Islet precursor cell (in vitro differentiated cells): ENCODE results near the gene CTIF.

Experiments
- DNase-seq: peaks from one replicate; pipeline ENCODE4 v3.0.0-alpha.2; 2018

Gene CTIF

GRCh38 chr18:48780201-48780912 lies 241.5 kb downstream of the CTIF start:
- no peak for DNase-seq

- DNase-seq, result no peak
Measured at GRCh38 chr18:48780913-48781162, 242.0 kb downstream of the CTIF start.

DNA sequence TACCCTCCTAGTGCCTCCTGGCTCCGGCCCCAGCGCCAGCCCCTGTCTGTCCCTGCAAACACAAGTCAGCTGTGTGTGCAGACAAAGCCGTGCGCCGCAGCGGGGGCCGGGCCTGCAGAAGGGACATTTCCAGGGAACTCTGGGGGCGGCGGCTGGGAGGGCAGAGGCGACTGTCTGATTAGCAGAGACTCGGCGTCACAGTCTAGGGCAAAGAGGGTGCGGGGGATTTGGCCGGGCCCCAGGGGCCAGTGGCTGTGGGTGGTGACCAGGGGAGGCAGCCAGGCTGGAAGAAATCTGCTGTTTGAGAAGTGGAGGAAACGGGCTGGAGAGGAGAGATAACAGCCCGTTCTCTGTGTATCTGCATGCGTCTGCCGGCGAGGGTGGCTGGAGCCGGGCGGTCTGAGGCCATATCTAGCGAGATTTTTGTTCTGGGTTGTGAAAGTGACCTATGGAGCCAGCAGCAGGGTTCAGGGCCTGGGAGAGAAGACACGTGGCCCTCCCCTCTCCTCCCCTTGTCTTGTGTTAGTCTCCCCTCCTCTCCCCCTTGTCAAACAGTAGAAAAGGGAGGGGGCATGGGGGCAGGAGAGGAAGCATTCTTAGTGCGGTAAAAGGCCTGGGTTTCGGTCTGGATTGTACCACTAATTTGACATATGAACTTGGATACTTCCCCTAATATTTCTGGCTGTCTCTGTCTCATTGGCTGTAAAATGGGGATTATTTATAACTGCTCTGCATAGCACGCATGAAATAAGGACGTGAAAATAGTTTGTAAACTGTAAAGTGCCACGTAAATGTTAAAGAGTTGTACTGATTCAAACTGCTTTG lies 242.5 kb downstream of the CTIF start:
- DNase-seq, result peak; percentile 90

GRCh38 chr18:48781988-48782363 lies 243.1 kb downstream of the CTIF start:
- no peak for DNase-seq

DNA sequence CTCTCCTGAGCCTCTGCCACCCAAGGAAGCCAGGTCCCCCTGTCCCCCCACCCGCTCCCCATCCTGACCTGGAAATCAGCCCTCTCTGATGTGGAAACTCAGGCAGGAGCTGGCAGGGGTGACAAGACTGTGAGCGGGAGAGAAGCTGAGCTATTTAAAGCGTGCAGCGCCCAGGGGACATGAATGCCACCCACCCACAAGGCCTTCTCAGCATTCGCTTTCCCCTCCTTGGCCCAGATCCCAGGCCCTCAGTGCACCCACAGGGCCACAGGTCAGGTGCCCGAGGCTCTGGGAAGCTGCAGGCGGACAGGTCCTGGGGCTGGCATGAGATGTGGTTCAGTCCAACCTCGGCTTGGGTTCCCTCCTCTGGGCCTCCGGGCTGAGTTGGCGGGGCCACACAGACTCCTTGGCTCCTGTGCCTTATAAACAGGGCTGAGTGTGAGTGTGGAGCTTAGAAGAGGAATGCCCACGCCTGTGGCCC lies 243.6 kb downstream of the CTIF start:
- no peak for DNase-seq

DNA sequence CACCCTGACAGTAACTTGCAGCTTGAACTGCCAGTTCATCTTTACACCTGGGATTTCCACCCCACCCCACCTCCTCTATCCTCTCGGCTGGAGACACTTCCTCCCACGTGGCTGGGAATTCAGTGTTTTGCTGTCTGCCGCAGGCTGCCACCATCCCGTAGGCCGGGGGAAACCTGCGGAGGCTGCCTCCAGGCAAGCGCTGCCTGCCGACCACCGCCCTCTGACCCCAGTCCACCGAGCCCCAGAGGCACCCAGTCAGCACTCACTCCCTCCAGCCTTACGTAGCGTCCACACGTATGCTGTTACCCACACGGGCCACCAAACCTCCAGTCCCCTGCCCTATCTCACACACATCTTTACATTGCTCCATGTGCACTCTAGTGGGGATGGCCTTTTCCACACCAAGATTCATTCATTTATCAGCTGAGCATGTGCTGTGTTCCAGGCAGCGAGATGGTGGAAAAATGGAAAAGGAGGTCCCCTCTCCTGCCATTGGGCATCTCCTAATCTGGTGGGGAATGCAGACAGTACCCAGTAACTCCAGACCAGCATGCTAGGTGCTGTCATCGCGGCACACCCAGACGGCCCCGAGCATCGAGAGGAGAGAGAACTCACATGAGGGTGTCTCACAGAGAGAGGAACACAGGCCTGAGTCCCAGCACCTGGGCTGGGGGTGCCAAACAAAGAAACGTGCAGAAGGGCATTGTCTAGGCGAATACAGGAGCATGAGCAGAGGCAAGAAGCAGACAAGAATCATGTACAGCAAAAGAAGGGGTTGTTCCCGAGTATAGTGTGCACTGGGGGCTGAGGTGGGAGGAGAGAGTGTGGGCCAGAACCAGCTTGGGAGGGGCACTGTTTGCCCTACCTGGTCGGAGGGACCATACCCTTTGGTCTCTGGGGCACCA lies 245.0 kb downstream of the CTIF start:
- no peak for DNase-seq

DNA sequence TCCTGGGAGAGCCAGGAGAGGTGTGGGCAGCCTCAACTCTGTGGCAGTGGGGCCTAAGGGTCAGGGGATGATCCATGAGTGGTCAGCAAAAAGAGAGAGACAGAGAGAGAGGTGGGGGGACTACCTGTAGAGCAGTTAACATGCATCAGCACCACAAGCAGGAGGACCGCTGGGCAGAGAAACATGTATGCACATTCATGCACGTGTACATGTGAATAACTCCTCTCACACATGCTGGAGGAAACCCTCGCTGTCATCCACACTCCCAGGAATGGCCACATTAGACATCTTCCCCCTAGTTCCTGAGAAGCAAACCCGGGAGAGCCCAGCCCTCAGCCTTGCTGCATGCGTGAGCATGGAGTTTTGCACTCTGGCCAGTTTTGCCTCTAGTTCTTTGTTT lies 245.8 kb downstream of the CTIF start:
- DNase-seq, result no peak

DNA sequence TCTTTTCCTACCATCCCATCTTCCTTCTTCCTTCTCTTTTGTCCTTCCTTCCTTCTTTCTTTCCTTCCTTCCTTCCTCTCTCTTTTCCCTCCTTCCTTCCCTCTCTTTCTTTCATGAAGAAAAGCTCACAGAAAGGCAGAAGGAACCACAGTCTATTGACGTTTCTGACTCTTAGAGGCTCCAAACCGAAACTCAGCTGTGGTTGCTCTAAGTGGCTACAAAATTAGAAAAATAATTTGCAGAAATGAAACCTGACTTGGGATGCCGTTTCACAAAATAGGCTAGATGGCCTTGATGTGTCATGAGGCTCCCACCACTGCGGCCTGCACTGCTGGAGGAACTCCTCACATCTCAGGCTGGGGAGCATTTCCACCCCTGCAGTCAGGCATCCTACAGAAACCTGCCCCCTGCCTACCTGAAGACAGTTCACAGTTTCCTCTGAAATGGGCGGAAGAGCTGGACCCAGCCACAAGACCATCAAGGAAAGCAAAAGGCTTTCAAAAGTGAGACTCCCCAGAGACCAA lies 246.3 kb downstream of the CTIF start:
- DNase-seq, result no peak

DNA sequence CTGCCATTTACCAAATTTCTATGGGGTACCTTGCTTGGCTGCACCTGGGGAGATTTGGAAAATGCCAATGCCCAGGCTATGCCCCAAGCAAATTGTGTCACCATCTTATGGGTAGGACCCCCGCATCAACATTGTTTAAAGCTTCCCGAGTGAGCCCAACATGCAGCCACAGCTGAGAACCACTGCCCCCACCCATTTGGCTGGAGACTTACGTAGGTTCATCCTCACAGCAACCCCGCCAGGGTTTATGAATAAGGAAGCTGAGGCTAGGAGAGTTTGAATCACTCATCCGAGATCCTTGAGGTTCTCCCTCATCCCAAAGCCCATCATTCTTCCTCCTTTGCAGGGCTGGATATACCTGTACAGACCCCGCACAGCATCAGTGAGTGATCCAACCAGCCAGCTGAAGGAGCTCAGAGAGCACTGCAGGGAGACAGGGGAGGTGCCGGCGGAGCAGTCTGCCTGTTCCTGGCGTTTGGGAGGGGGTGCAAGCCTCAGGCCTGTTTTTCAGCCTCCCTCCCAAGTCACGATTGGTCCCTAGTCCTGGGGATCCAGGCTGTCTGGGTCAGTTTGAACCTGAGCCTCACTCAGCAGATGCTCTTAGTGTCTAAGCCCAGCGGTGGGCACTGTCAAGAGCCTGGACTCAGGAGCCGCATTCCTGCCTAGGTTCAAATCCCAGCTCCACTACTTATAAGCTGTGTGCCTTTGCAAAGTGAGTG lies 247.1 kb downstream of the CTIF start:
- peak; percentile 49 for DNase-seq

- DNase-seq, result peak; percentile 48
Measured at GRCh38 chr18:48786455-48787202, 247.8 kb downstream of the CTIF start.

DNA sequence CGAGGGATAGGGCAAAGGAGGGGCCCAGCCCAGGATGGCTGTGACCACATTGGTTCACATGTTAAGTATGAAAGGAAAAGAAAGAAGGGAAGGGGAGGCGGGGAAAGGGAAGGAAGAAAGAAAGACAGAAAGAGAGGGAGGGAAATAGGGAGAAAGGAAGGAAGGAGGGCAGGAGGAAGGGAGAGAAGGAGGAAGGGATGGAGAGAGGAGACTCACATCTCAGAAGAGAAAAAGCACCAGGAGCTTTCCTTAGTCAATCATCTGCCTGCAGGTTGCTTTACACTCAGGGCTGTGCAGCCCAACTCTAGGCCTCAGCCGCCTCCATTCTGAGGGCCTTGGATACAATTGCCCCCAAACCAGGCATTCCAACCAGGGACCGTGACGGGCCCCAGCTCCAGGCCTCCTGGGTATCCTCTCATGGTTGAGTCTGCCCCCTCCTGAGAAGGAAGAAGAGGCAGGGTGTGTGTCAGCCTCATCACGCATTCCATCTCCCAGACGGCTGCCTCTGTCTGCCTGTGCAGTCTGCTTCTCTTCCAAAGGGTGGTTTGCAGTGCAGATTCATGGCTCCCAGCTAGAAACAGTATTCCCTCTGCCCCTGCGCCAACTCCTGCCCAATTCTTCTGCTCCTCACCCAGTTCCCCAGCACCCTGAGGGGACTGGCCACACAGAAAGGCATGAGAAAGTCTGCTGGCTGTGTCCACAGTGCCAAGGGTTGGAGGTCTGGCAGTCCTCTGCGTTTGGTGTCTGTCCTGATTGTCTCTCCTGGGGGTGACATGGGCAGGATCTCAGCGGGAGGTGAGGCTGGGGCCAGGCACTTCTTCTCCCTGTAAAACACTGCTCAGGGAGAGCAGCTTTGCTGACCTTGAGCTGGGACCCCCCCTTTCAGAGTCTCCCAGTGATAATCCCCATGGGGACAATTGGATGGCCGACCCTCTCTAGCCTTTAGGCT lies 248.6 kb downstream of the CTIF start:
- DNase-seq, result peak; percentile 89

GRCh38 chr18:48788373-48788772 lies 249.5 kb downstream of the CTIF start:
- peak; percentile 84 for DNase-seq

DNA sequence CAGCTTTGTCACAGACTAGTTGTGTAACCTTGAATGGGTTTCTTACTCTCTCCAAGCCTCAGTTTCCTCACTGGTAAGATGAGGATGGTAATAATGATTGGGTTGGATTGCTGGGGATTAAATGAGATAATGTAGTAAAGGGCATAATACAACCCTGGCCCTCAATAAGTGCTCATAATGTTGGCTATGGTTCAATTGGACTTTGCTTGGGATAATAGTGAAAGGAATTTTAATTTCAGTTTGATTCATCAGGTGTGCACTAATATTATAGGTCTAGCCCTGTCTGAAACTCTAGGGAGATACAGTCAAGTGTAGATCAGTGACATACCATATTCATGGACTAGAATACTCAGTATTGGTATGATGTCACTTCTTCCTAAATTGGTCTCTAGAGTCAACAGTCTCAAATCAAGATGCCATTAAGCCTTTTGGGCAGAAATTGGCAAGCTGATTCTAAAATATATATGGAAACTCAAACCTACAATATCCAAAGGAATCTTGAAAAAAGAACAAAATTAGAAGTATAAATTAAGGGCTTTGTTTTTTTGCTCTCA lies 250.5 kb downstream of the CTIF start:
- no peak for DNase-seq

GRCh38 chr18:48790226-48790863 lies 251.5 kb downstream of the CTIF start:
- DNase-seq, result peak; percentile 43

- peak; percentile 73 for DNase-seq
Measured at GRCh38 chr18:48790869-48791635, 252.2 kb downstream of the CTIF start.

DNA sequence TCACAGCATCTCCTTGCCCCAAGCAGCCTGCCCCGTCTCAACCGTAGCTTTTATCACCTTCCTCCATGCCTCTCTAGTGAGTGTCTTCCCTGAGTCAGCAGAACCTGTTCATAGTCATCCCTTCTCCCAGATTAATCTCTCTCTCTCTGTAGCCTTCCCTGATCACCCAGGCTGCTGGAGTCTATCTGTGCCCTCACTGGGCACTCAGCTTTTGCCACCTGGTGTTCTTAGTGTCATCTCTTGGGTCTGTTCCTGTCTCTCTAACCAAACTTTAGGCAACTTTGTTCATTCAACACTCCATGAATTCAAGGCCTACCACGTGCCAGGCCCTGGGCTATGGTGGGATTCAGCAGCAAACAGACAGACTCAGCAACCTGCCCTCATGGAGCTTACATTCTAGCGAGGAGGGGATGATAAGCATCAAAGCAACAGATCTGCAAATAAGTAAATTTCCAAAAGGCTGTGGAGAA lies 252.8 kb downstream of the CTIF start:
- no peak for DNase-seq

DNA sequence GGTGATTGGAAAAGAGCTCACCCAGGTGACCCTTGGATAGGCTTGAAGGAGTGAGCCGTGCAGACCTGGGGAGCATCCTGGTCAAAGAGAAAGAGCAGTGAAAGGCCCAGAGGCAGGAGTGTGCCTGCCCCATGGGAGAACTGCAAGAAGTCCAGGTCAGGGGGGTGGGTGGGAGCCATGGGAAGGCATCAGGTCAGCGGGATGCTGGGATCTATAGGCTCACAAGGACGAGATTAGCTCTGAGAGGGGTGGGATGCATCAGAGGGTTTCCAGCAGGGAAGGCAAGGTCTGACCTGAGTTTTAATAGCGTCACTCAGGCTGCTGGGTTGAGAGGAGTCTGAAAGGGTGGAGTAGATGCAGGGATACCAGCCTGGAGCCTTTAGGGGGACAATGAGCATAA lies 253.3 kb downstream of the CTIF start:
- peak; percentile 18 for DNase-seq

- peak; percentile 38 for DNase-seq
Measured at GRCh38 chr18:48792611-48793380, 254.0 kb downstream of the CTIF start.
